ENCODE results near the gene SH3BGR.

The SH3BGR gene

GRCh38 chr21:39466584-39466983 lies 14.8 kb downstream of the SH3BGR start:
- no peak overlapping the region for H3K9ac ChIP-seq (ENCODE audit: low read length)
- no peak overlapping the region for H3K4me3 ChIP-seq (ENCODE audit: low read length)
- H3K9me3 ChIP-seq (ENCODE audit: control insufficient read depth, low read depth, low read length) = no peaks in the 10 kb centered on the region
- no peak overlapping the region for H3K27ac ChIP-seq (ENCODE audit: low read length)
- no peaks in the 10 kb centered on the region for H3K27me3 ChIP-seq (ENCODE audit: control insufficient read depth, insufficient read depth, low read length)
- no peaks in the 10 kb centered on the region for H3K4me1 ChIP-seq (ENCODE audit: control insufficient read depth, low read depth, low read length)
- no peaks in the 10 kb centered on the region for H3K36me3 ChIP-seq (ENCODE audit: control insufficient read depth, low read depth, low read length)

- Histone ChIP-seq H3K36me3 (ENCODE audit: control insufficient read depth, low read depth, low read length) (no peaks in the 10 kb centered on the region), H3K4me3 (ENCODE audit: low read length) (no peak overlapping the region), H3K4me1 (ENCODE audit: control insufficient read depth, low read depth, low read length) (peaks cover 6% of the 10 kb centered on the region), H3K9me3 (ENCODE audit: control insufficient read depth, low read depth, low read length) (no peaks in the 10 kb centered on the region), H3K27me3 (ENCODE audit: control insufficient read depth, insufficient read depth, low read length) (no peaks in the 10 kb centered on the region), H3K27ac (ENCODE audit: low read length) (no peak overlapping the region), H3K9ac (ENCODE audit: low read length) (no peak overlapping the region)
Observed at GRCh38 chr21:39467746-39468145, 16.0 kb downstream of the SH3BGR start.

GRCh38 chr21:39468559-39468958 lies 16.8 kb downstream of the SH3BGR start:
- H3K9me3 ChIP-seq (ENCODE audit: control insufficient read depth, low read depth, low read length) = no peaks in the 10 kb centered on the region
- no peak overlapping the region for H3K27ac ChIP-seq (ENCODE audit: low read length)
- no peak overlapping the region for H3K4me3 ChIP-seq (ENCODE audit: low read length)
- H3K27me3 ChIP-seq (ENCODE audit: control insufficient read depth, insufficient read depth, low read length) = no peaks in the 10 kb centered on the region
- H3K36me3 ChIP-seq (ENCODE audit: control insufficient read depth, low read depth, low read length) = no peaks in the 10 kb centered on the region
- H3K9ac ChIP-seq (ENCODE audit: low read length) = no peak overlapping the region
- H3K4me1 ChIP-seq (ENCODE audit: control insufficient read depth, low read depth, low read length) = peaks cover 6% of the 10 kb centered on the region

- Histone ChIP-seq H3K4me1 (ENCODE audit: control insufficient read depth, low read depth, low read length) (peaks cover 8% of the 10 kb centered on the region), H3K4me3 (ENCODE audit: low read length) (no peak overlapping the region), H3K36me3 (ENCODE audit: control insufficient read depth, low read depth, low read length) (no peaks in the 10 kb centered on the region), H3K27me3 (ENCODE audit: control insufficient read depth, insufficient read depth, low read length) (no peaks in the 10 kb centered on the region), H3K9me3 (ENCODE audit: control insufficient read depth, low read depth, low read length) (no peaks in the 10 kb centered on the region), H3K27ac (ENCODE audit: low read length) (no peak overlapping the region), H3K9ac (ENCODE audit: low read length) (no peak overlapping the region)
Observed at GRCh38 chr21:39471598-39471997, 19.8 kb downstream of the SH3BGR start.

- Histone ChIP-seq H3K27me3 (ENCODE audit: control insufficient read depth, insufficient read depth, low read length) (no peaks in the 10 kb centered on the region), H3K9me3 (ENCODE audit: control insufficient read depth, low read depth, low read length) (no peaks in the 10 kb centered on the region), H3K9ac (ENCODE audit: low read length) (no peak overlapping the region), H3K36me3 (ENCODE audit: control insufficient read depth, low read depth, low read length) (no peaks in the 10 kb centered on the region), H3K4me3 (ENCODE audit: low read length) (no peak overlapping the region), H3K27ac (ENCODE audit: low read length) (no peak overlapping the region), H3K4me1 (ENCODE audit: control insufficient read depth, low read depth, low read length) (peaks cover 8% of the 10 kb centered on the region)
Observed at GRCh38 chr21:39472786-39473185, 21.0 kb downstream of the SH3BGR start.

- H3K9me3 ChIP-seq (ENCODE audit: control insufficient read depth, low read depth, low read length) = no peaks in the 10 kb centered on the region
Observed at GRCh38 chr21:39474611-39475010, 22.8 kb downstream of the SH3BGR start.

GRCh38 chr21:39479164-39479813 lies 27.5 kb downstream of the SH3BGR start:
- H3K9me3 ChIP-seq (ENCODE audit: control insufficient read depth, low read depth, low read length) = no peaks in the 10 kb centered on the region
- no peak overlapping the region for H3K4me3 ChIP-seq (ENCODE audit: low read length)
- no peak overlapping the region for H3K27ac ChIP-seq (ENCODE audit: low read length)
- no peaks in the 10 kb centered on the region for H3K36me3 ChIP-seq (ENCODE audit: control insufficient read depth, low read depth, low read length)
- H3K9ac ChIP-seq (ENCODE audit: low read length) = no peak overlapping the region
- H3K27me3 ChIP-seq (ENCODE audit: control insufficient read depth, insufficient read depth, low read length) = no peaks in the 10 kb centered on the region
- peaks cover 2% of the 10 kb centered on the region for H3K4me1 ChIP-seq (ENCODE audit: control insufficient read depth, low read depth, low read length)

More at GRCh38 chr21:39474611-39475010, 22.8 kb downstream of the SH3BGR start:
- no peaks in the 10 kb centered on the region for H3K36me3 ChIP-seq (ENCODE audit: control insufficient read depth, low read depth, low read length)
- H3K4me3 ChIP-seq (ENCODE audit: low read length) = no peak overlapping the region
- no peak overlapping the region for H3K9ac ChIP-seq (ENCODE audit: low read length)
- no peak overlapping the region for H3K27ac ChIP-seq (ENCODE audit: low read length)
- H3K4me1 ChIP-seq (ENCODE audit: control insufficient read depth, low read depth, low read length) = peaks cover 8% of the 10 kb centered on the region
- no peaks in the 10 kb centered on the region for H3K27me3 ChIP-seq (ENCODE audit: control insufficient read depth, insufficient read depth, low read length)

- Histone ChIP-seq H3K9me3 (ENCODE audit: control insufficient read depth, low read depth, low read length) (no peaks in the 10 kb centered on the region), H3K4me1 (ENCODE audit: control insufficient read depth, low read depth, low read length) (peaks cover 2% of the 10 kb centered on the region), H3K9ac (ENCODE audit: low read length) (no peak overlapping the region), H3K36me3 (ENCODE audit: control insufficient read depth, low read depth, low read length) (no peaks in the 10 kb centered on the region), H3K27me3 (ENCODE audit: control insufficient read depth, insufficient read depth, low read length) (no peaks in the 10 kb centered on the region), H3K4me3 (ENCODE audit: low read length) (no peak overlapping the region), H3K27ac (ENCODE audit: low read length) (no peak overlapping the region)
Observed at GRCh38 chr21:39479814-39480182, 28.0 kb downstream of the SH3BGR start.

- H3K36me3 ChIP-seq (ENCODE audit: control insufficient read depth, low read depth, low read length) = no peaks in the 10 kb centered on the region
- H3K4me1 ChIP-seq (ENCODE audit: control insufficient read depth, low read depth, low read length) = peaks cover 2% of the 10 kb centered on the region
- no peaks in the 10 kb centered on the region for H3K9me3 ChIP-seq (ENCODE audit: control insufficient read depth, low read depth, low read length)
- H3K27ac ChIP-seq (ENCODE audit: low read length) = no peak overlapping the region
- no peak overlapping the region for H3K4me3 ChIP-seq (ENCODE audit: low read length)
- H3K9ac ChIP-seq (ENCODE audit: low read length) = no peak overlapping the region
- no peaks in the 10 kb centered on the region for H3K27me3 ChIP-seq (ENCODE audit: control insufficient read depth, insufficient read depth, low read length)
Observed at GRCh38 chr21:39480271-39480670, 28.5 kb downstream of the SH3BGR start.

- Histone ChIP-seq H3K27me3 (ENCODE audit: control insufficient read depth, insufficient read depth, low read length) (no peaks in the 10 kb centered on the region), H3K9ac (ENCODE audit: low read length) (no peak overlapping the region)
Observed at GRCh38 chr21:39481886-39482285, 30.1 kb downstream of the SH3BGR start.

GRCh38 chr21:39483917-39484316 lies 32.1 kb downstream of the SH3BGR start:
- H3K36me3 ChIP-seq (ENCODE audit: control insufficient read depth, low read depth, low read length) = no peaks in the 10 kb centered on the region
- no peaks in the 10 kb centered on the region for H3K4me1 ChIP-seq (ENCODE audit: control insufficient read depth, low read depth, low read length)
- H3K27ac ChIP-seq (ENCODE audit: low read length) = no peak overlapping the region
- H3K9me3 ChIP-seq (ENCODE audit: control insufficient read depth, low read depth, low read length) = no peaks in the 10 kb centered on the region
- no peak overlapping the region for H3K4me3 ChIP-seq (ENCODE audit: low read length)
- no peaks in the 10 kb centered on the region for H3K27me3 ChIP-seq (ENCODE audit: control insufficient read depth, insufficient read depth, low read length)
- no peak overlapping the region for H3K9ac ChIP-seq (ENCODE audit: low read length)

More at GRCh38 chr21:39481886-39482285, 30.1 kb downstream of the SH3BGR start:
- Histone ChIP-seq H3K27ac (ENCODE audit: low read length) (no peak overlapping the region), H3K4me3 (ENCODE audit: low read length) (no peak overlapping the region), H3K4me1 (ENCODE audit: control insufficient read depth, low read depth, low read length) (no peaks in the 10 kb centered on the region), H3K9me3 (ENCODE audit: control insufficient read depth, low read depth, low read length) (no peaks in the 10 kb centered on the region), H3K36me3 (ENCODE audit: control insufficient read depth, low read depth, low read length) (no peaks in the 10 kb centered on the region)

GRCh38 chr21:39484711-39485276 lies 33.0 kb downstream of the SH3BGR start:
- Histone ChIP-seq H3K36me3 (ENCODE audit: control insufficient read depth, low read depth, low read length) (no peaks in the 10 kb centered on the region), H3K9ac (ENCODE audit: low read length) (no peak overlapping the region), H3K4me1 (ENCODE audit: control insufficient read depth, low read depth, low read length) (no peaks in the 10 kb centered on the region), H3K9me3 (ENCODE audit: control insufficient read depth, low read depth, low read length) (no peaks in the 10 kb centered on the region), H3K4me3 (ENCODE audit: low read length) (no peak overlapping the region), H3K27me3 (ENCODE audit: control insufficient read depth, insufficient read depth, low read length) (no peaks in the 10 kb centered on the region), H3K27ac (ENCODE audit: low read length) (no peak overlapping the region)
